Ishikawa (cell line): ENCODE measurements around the gene RPL27.

Experiments
- CEBPB ChIP-seq: IDR thresholded peaks from 2 replicates; pipeline ENCODE4 v1.6.1; 2012
- MAX ChIP-seq: IDR thresholded peaks from 2 replicates; pipeline ENCODE4 v1.6.1; 2012
- RAD21 ChIP-seq: IDR thresholded peaks from 2 replicates; pipeline ENCODE4 v1.6.1; 2012; ENCODE audit warnings: low read depth
- TEAD4 ChIP-seq: IDR thresholded peaks from 2 replicates; pipeline ENCODE4 v1.6.1; 2012

- TF ChIP-seq RAD21 (no peak), TEAD4 (no peak), CEBPB (no peak), MAX (no peak)
Measured at GRCh38 chr17:43016216-43016615, 18.0 kb downstream of the RPL27 start.
